ENCODE measurements around the gene DCAF4.

DCAF4 gene

GRCh38 chr14:72888192-72888591, 38.1 kb upstream of the DCAF4 start:
- no peak overlapping the region for H3K4me3 ChIP-seq (ENCODE audit: low read depth, low read length)
- in situ Hi-C loops (cut with HindIII; ENCODE audit: low sequenced_read_pairs): no loop called here
- TF ChIP-seq CTCF (IDR thresholded peaks at IDR 0.05; ENCODE audit: low read depth, low read length): no peak
- no peak for DNase-seq (ENCODE audit: low read depth, low spot score)

- H3K4me3 ChIP-seq (ENCODE audit: low read depth, low read length): no peak overlapping the region
- peak; percentile 45 for DNase-seq (ENCODE audit: low read depth, low spot score)
- TF ChIP-seq CTCF (IDR thresholded peaks at IDR 0.05; ENCODE audit: low read depth, low read length): no peak
- in situ Hi-C loops (cut with HindIII; ENCODE audit: low sequenced_read_pairs): no loop called here
Observed at GRCh38 chr14:72888636-72889201, 37.5 kb upstream of the DCAF4 start.

GRCh38 chr14:72889366-72889765, 36.9 kb upstream of the DCAF4 start:
- DNase-seq (ENCODE audit: low read depth, low spot score): no peak
- H3K4me3 ChIP-seq (ENCODE audit: low read depth, low read length): no peak overlapping the region
- no peak for TF ChIP-seq CTCF (IDR thresholded peaks at IDR 0.05; ENCODE audit: low read depth, low read length)
- in situ Hi-C loops (cut with HindIII; ENCODE audit: low sequenced_read_pairs): no loop called here

- H3K4me3 ChIP-seq (ENCODE audit: low read depth, low read length): peak overlapping the region; percentile 88
- in situ Hi-C loops (cut with HindIII; ENCODE audit: low sequenced_read_pairs): no loop called here
- DNase-seq (ENCODE audit: low read depth, low spot score): no peak
- TF ChIP-seq CTCF (IDR thresholded peaks at IDR 0.05; ENCODE audit: low read depth, low read length): no peak
Observed at GRCh38 chr14:72891666-72892102, 34.6 kb upstream of the DCAF4 start.

- TF ChIP-seq CTCF (IDR thresholded peaks at IDR 0.05; ENCODE audit: low read depth, low read length): no peak
- DNase-seq (ENCODE audit: low read depth, low spot score): peak; percentile 55
- in situ Hi-C loops (cut with HindIII; ENCODE audit: low sequenced_read_pairs): no loop called here
- peak overlapping the region; percentile 88 for H3K4me3 ChIP-seq (ENCODE audit: low read depth, low read length)
Observed at GRCh38 chr14:72892103-72892878, 34.0 kb upstream of the DCAF4 start.

GRCh38 chr14:72892879-72893635, 33.2 kb upstream of the DCAF4 start:
- in situ Hi-C loops (cut with HindIII; ENCODE audit: low sequenced_read_pairs): no loop called here
- TF ChIP-seq CTCF (IDR thresholded peaks at IDR 0.05; ENCODE audit: low read depth, low read length): no peak
- DNase-seq (ENCODE audit: low read depth, low spot score): peak; percentile 25
- H3K4me3 ChIP-seq (ENCODE audit: low read depth, low read length): peak overlapping the region; percentile 88
